Measurements from ENCODE around the gene SLC39A3. TPM values are rescaled to one million over a fixed set of nuclear protein-coding genes. Genes with fewer than 3 reads are reported as not detected.

SLC39A3 gene, protein sequence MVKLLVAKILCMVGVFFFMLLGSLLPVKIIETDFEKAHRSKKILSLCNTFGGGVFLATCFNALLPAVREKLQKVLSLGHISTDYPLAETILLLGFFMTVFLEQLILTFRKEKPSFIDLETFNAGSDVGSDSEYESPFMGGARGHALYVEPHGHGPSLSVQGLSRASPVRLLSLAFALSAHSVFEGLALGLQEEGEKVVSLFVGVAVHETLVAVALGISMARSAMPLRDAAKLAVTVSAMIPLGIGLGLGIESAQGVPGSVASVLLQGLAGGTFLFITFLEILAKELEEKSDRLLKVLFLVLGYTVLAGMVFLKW
- total RNA-seq = 37.1 and 38.1 TPM in 2 replicates

DNA sequence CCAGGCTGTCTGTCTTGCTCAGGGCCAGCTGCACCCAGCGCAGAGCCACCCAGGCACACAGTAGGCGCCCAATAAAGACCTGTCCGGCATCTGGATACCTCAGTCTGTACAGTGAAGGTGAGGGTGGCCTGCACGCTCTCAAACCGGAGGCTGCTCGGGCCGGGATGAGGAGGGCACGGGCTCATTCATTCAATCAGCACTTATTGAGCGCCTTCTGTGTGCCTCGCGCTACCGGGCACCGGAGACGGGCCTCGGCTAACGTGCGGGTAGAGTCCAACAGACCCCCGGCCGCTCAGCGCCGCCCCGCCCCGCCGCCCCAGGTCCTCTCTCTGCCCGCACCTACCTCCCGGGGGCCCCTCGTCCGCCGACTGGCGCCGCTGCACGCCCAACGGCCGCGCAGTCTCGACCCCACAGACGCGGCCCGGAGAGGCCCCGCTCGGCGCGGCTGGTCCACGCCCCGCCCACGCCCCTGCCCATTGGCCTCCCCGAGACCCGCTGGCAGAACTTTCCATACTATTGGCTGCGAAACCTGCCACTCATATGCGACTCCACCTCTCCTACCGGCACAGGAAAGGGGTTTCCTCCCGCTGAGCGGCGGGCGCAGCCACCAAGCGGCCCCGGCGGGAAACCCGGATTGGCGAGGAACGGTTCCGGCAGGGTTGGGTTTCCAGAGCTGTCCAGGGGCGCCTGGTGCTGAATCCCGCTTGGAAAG lies at the start of gene SLC39A3:
Gene SLC39A3, minus strand, starts transcription at position 416 of the 712 bp plus-strand sequence. CDS start 2,760 bp downstream, outside the sequence.

DNA sequence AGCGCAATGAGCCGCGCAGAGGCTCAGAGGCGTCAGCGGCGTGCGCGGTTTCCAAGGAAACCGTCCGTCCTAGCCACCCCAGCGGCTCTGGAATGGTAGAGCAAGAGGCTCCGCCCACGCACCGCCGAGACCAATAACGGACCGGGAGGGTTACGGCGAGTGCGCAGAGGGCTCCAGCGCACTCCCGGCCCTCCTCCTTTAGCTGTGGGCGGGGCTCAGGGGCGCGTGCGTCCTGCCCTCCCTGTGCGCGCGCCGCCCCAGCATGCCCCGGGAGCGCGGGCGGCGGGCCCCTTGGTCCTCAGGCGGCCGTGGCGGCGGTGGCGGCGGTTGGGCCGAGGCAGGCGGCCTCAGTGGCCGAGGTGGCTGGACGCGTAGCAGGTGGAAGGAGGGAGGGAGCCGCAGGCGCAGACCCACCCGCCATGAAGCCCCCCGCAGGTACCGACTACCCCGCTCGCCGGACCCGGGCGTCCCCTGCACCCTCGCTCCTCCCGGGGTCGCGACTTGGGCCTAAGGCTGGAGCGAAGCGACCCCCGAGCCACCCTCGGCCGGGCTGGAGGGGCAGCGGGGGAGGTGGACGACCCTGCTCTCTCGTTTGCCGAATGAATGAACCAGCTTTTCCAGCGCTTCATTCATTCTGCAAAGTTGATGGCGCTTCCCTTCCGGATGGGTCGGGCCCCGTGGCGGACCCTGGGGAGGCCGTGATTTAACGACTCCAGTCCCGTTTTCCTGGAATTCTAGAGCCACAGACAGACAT lies 45.6 kb upstream of the SLC39A3 start, which contains the start of gene THOP1:
Gene THOP1, plus strand, starts transcription at position 260 of the 754 bp plus-strand sequence. Its CDS starts 160 bp downstream, at position 420.

GRCh38 chr19:2782936-2783780 lies 43.3 kb upstream of the SLC39A3 start, which contains the start of gene SGTA:
SGTA (minus strand) TSS chr19:2783273; CDS start chr19:2769068, 14,205 bp downstream.

DNA sequence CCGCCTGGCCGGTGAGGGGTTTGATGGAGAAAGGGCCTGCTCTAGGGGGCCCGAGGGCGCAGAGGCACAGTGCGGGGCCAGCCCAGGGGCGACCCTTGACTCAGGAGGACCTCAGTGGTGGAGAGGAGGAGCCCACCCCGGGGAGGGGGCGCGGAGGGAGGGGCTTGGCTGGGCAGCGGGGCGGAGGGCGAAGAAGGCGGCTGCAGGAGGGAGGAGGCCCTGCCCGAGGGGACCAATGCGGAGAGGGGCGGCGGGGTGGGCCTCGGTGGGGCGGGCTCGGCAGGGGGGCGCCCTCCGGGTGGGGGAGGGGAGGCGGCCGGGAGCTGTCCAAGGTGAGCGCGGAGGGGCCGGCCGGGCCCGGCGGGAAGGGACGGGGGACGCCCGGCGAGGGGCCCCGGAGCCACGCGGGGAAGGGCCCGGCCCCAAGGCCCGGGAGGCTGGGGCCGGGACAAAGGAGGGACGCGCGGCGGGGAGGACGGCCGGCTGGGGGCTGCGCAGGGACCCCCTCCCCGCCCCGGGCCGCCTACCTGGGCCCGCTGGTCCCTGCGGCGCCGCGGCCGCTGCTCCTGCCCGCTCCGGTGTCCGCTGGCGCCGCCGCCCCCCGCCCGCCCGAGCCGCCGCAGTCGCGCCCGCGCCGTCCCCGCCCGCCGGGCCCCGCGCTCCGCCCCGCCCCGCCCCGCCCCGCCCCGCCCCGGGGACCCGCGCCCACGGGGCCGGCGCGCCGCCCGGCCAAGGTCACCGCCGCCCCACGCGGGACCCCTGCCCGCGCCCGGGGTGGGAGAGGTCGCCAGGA lies 18.8 kb downstream of the SLC39A3 start, which contains the start of gene DIRAS1:
Gene DIRAS1, minus strand, starts transcription at position 596 of the 793 bp plus-strand sequence. CDS start 3,566 bp downstream, outside the sequence.

DNA sequence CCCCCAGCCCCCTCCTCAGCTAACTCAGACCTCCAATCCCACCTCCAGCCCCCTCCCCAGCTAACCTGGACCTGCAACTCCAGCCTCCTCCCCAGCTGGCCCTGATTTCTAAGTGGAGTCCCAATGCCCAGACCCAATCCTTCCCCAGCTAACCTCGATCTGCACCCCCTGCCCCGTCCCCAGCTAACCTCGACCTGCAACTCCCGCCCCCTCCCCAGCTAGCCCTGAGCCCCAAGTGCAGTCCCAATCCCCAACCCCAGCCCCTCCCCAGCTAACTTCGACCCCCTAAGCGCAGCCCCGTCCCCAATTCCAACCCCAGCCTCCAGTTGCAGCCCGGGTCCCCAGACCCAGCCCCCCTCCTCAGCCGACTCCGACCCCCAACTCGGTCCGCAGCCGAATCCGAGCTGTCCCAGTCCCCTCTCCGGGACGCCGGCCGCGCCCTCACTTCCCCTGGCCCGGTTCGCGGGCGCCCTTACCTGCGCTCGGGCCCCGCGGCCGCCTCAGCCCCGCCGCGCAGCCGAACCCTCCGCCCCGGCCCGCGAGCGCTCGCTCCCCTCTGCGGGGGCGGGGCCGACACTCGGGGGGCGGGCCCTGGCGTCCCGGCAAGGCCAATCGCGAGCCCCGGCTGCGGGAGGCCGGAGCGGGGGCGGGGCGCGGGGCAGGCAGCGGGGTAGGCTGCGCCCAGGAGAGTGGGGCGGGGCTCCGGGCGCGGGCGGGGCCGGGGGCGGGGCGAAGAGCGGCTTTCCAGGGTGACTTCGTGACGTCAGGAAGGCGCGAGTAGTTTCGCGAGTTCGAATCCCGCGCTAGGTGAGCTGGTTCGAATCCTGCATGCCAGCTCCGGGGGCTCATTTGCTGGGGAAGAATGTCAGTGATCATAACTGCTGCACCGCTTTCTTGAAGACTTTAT lies 37.4 kb downstream of the SLC39A3 start, which contains the start of gene GNG7:
Gene GNG7, minus strand, starts transcription at position 525 of the 907 bp plus-strand sequence. CDS start 182,006 bp downstream, outside the sequence.

Other genes starting within 250 kb of the SLC39A3 start
- under 0.01 TPM in 1 of 2 replicates, not detected in the other for gene GNG7, start 37.3 kb downstream of the SLC39A3 start, total RNA-seq
- gene DIRAS1, start 18.6 kb downstream of the SLC39A3 start, total RNA-seq = 0.90 and 1.8 TPM in 2 replicates
- gene SGTA, start 43.3 kb upstream of the SLC39A3 start, total RNA-seq = 54.4 and 57.2 TPM in 2 replicates
- 75.1 and 82.0 TPM in 2 replicates for gene THOP1, start 45.5 kb upstream of the SLC39A3 start, total RNA-seq
- gene ZNF554, start 79.9 kb upstream of the SLC39A3 start, total RNA-seq = 1.8 and 3.2 TPM in 2 replicates
- gene ZNF555, start 101.5 kb upstream of the SLC39A3 start, total RNA-seq = 3.6 and 4.2 TPM in 2 replicates
- gene ZNF556, start 127.3 kb upstream of the SLC39A3 start, total RNA-seq = not detected in 2 replicates
- 5.5 and 9.0 TPM in 2 replicates for gene ZNF57, start 160.9 kb upstream of the SLC39A3 start, total RNA-seq
- gene ZNF77, start 205.0 kb upstream of the SLC39A3 start, total RNA-seq = 1.3 and 3.6 TPM in 2 replicates
- gene TLE6, start 237.5 kb upstream of the SLC39A3 start, total RNA-seq = 0.36 and 2.8 TPM in 2 replicates